ENCODE results near the gene LILRB2. TPM values are rescaled to one million over a fixed set of nuclear protein-coding genes. Genes with fewer than 3 reads are reported as not detected.
"Not testable (repeated sequence)": the region's sequence is repeated elsewhere in the genome, so short reads cannot be mapped to it uniquely, and the experiment has no call there.

Gene LILRB2
- total and polyA plus RNA-seq, 2 donors from 2014 or later = 1.9 to 11.5 TPM

- DNase-seq (no peak), FAIRE-seq (no peak)
- Histone ChIP-seq H3K27me3 (ENCODE audit: control insufficient read depth, insufficient read depth, low read length) (no peaks in the 10 kb centered on the region), H3K4me3 (ENCODE audit: low read length in 3 of 3) (no peak overlapping the region), H3K9ac (ENCODE audit: low read length in 3 of 3) (no peak overlapping the region), H3K27ac (ENCODE audit: low read depth in 2 of 2, low read length in 2 of 2) (no peak overlapping the region), H3K36me3 (ENCODE audit: control insufficient read depth in 2 of 3, insufficient read depth in 3 of 3, low read length in 3 of 3) (no peaks in the 10 kb centered on the region), H3K9me3 (ENCODE audit: control insufficient read depth in 2 of 3, insufficient read depth in 1 of 3, low read length in 3 of 3) (no peaks in the 10 kb centered on the region), H3K4me1 (ENCODE audit: control insufficient read depth in 2 of 3, insufficient read depth in 2 of 3, low read depth in 1 of 3, low read length in 3 of 3) (no peaks in the 10 kb centered on the region)
- intact Hi-C loops (cut with DNase I) = no loop called here
- TF ChIP-seq CTCF (IDR thresholded peaks at IDR 0.05; ENCODE audit: borderline replicate concordance, extremely low read depth, insufficient read depth) = no peak
Measured at GRCh38 chr19:54273821-54274220, 7.1 kb downstream of the LILRB2 start.

DNA sequence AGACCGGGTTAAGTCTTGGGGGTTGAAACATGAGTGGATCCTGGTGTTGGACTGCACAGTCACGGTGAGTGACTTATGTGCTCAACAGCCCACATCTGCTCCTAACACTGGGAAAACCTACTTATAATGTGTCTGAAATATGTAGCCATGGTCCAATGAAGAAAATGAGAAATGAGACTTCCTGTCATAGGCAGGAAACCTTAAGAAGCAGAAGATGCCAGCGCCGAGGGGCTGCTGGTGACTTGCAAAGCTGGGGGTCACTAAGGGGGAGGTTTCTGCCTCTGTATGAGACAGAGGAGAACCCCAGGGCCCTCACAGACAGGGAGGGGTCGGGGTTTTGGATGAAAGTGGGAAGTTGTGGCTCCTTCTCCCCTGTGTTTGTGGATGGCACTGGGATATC, 8.7 kb downstream of the LILRB2 start:
- H3K36me3 ChIP-seq (ENCODE audit: control insufficient read depth in 2 of 3, insufficient read depth in 3 of 3, low read length in 3 of 3); DNase-seq; FAIRE-seq; intact Hi-C loops (cut with DNase I); H3K9ac ChIP-seq (ENCODE audit: low read length in 3 of 3); H3K9me3 ChIP-seq (ENCODE audit: control insufficient read depth in 2 of 3, insufficient read depth in 1 of 3, low read length in 3 of 3); H3K4me1 ChIP-seq (ENCODE audit: control insufficient read depth in 2 of 3, insufficient read depth in 2 of 3, low read depth in 1 of 3, low read length in 3 of 3); H3K27ac ChIP-seq (ENCODE audit: low read depth in 2 of 2, low read length in 2 of 2); H3K4me3 ChIP-seq (ENCODE audit: low read length in 3 of 3); H3K27me3 ChIP-seq (ENCODE audit: control insufficient read depth, insufficient read depth, low read length): not testable (repeated sequence)

GRCh38 chr19:54271587-54271986, 9.3 kb downstream of the LILRB2 start:
- H3K4me1 ChIP-seq (ENCODE audit: control insufficient read depth in 2 of 3, insufficient read depth in 2 of 3, low read depth in 1 of 3, low read length in 3 of 3); H3K9me3 ChIP-seq (ENCODE audit: control insufficient read depth in 2 of 3, insufficient read depth in 1 of 3, low read length in 3 of 3); DNase-seq; intact Hi-C loops (cut with DNase I); H3K27ac ChIP-seq (ENCODE audit: low read depth in 2 of 2, low read length in 2 of 2); H3K36me3 ChIP-seq (ENCODE audit: control insufficient read depth in 2 of 3, insufficient read depth in 3 of 3, low read length in 3 of 3); H3K27me3 ChIP-seq (ENCODE audit: control insufficient read depth, insufficient read depth, low read length); H3K9ac ChIP-seq (ENCODE audit: low read length in 3 of 3); FAIRE-seq; H3K4me3 ChIP-seq (ENCODE audit: low read length in 3 of 3): not testable (repeated sequence)

- H3K9ac ChIP-seq (ENCODE audit: low read length in 3 of 3) = no peak overlapping the region
- no peak overlapping the region for H3K4me3 ChIP-seq (ENCODE audit: low read length in 3 of 3)
- no peak for DNase-seq
- H3K27me3 ChIP-seq (ENCODE audit: control insufficient read depth, insufficient read depth, low read length) = no peaks in the 10 kb centered on the region
- FAIRE-seq = no peak
- TF ChIP-seq CTCF (IDR thresholded peaks at IDR 0.05; ENCODE audit: borderline replicate concordance, extremely low read depth, insufficient read depth) = no peak
- intact Hi-C loops (cut with DNase I) = no loop called here
- no peaks in the 10 kb centered on the region for H3K4me1 ChIP-seq (ENCODE audit: control insufficient read depth in 2 of 3, insufficient read depth in 2 of 3, low read depth in 1 of 3, low read length in 3 of 3)
- H3K36me3 ChIP-seq (ENCODE audit: control insufficient read depth in 2 of 3, insufficient read depth in 3 of 3, low read length in 3 of 3) = no peaks in the 10 kb centered on the region
- H3K27ac ChIP-seq (ENCODE audit: low read depth in 2 of 2, low read length in 2 of 2) = no peak overlapping the region
- no peaks in the 10 kb centered on the region for H3K9me3 ChIP-seq (ENCODE audit: control insufficient read depth in 2 of 3, insufficient read depth in 1 of 3, low read length in 3 of 3)
Measured at GRCh38 chr19:54271106-54271505, 9.8 kb downstream of the LILRB2 start.

- no peaks in the 10 kb centered on the region for H3K27me3 ChIP-seq (ENCODE audit: control insufficient read depth, insufficient read depth, low read length)
- FAIRE-seq (no peak), DNase-seq (no peak)
- no peak overlapping the region for H3K27ac ChIP-seq (ENCODE audit: low read depth in 2 of 2, low read length in 2 of 2)
- no peak for TF ChIP-seq CTCF (IDR thresholded peaks at IDR 0.05; ENCODE audit: borderline replicate concordance, extremely low read depth, insufficient read depth)
- intact Hi-C loops (cut with DNase I) = no loop called here
- H3K4me3 ChIP-seq (ENCODE audit: low read length in 3 of 3) = no peak overlapping the region
- no peaks in the 10 kb centered on the region for H3K36me3 ChIP-seq (ENCODE audit: control insufficient read depth in 2 of 3, insufficient read depth in 3 of 3, low read length in 3 of 3)
- no peak overlapping the region for H3K9ac ChIP-seq (ENCODE audit: low read length in 3 of 3)
- H3K4me1 ChIP-seq (ENCODE audit: control insufficient read depth in 2 of 3, insufficient read depth in 2 of 3, low read depth in 1 of 3, low read length in 3 of 3) = no peaks in the 10 kb centered on the region
- H3K9me3 ChIP-seq (ENCODE audit: control insufficient read depth in 2 of 3, insufficient read depth in 1 of 3, low read length in 3 of 3) = no peaks in the 10 kb centered on the region
Measured at GRCh38 chr19:54268936-54269335, 12.0 kb downstream of the LILRB2 start.
